K562 (cell line): ENCODE measurements around the gene TM4SF5. TPM values are rescaled to one million over a fixed set of nuclear protein-coding genes. Genes with fewer than 3 reads are reported as not detected.

Experiments
- CTBP1 ChIP-seq: fragments of 450-650 bp; IDR thresholded peaks from 2 replicates; pipeline ENCODE4 v1.6.1; 2016; ENCODE audit warnings: borderline replicate concordance
- IRF2 ChIP-seq: sonication (generic); formaldehyde crosslinking; IDR thresholded peaks from 2 replicates; pipeline ENCODE4 v1.8.1; 2022; ENCODE audit warnings: mild to moderate bottlenecking, missing genetic modification reagents
- KDM2B ChIP-seq: fragments of 250-450 bp; sonication (Bioruptor Pico); IDR thresholded peaks from 2 replicates; pipeline ENCODE4 v1.8.0; 2021; ENCODE audit warnings: mild to moderate bottlenecking, moderate library complexity
- KLF16 ChIP-seq: IDR thresholded peaks from 2 replicates; pipeline ENCODE4 v1.6.1; 2016; ENCODE audit warnings: antibody characterized with exemption
- OTX1 ChIP-seq: fragments of 450-650 bp; formaldehyde crosslinking; IDR thresholded peaks from 2 replicates; pipeline ENCODE4 v1.4.0; 2022; ENCODE audit warnings: mild to moderate bottlenecking
- RAD21 ChIP-seq, 2 experiments: fragments of 250-450 bp in 1 of 2; fragments of 450-650 bp in 1 of 2; sonication (Bioruptor Pico) in 1 of 2; formaldehyde crosslinking in 1 of 2; IDR thresholded peaks in 1 of 2; conservative IDR thresholded peaks in 1 of 2; 2 replicates each; pipeline versions ENCODE4 v1.4.0 to v1.8.0; 2020 to 2022; ENCODE audit warnings: mild to moderate bottlenecking in 2 of 2, moderate library complexity in 1 of 2
- STAT5A ChIP-seq: IDR thresholded peaks from 2 replicates; pipeline ENCODE4 v1.6.1; 2012; ENCODE audit warnings: low read length, inconsistent platforms, borderline replicate concordance
- ZNF140 ChIP-seq: fragments of 250-450 bp; sonication (Bioruptor Pico); IDR thresholded peaks from 2 replicates; pipeline ENCODE4 v1.8.0; 2021; ENCODE audit warnings: moderate library complexity, mild to moderate bottlenecking, inconsistent platforms
- ZNF436 ChIP-seq: fragments of 250-450, 450-650 bp; sonication (Bioruptor Pico); formaldehyde crosslinking; IDR thresholded peaks from 2 replicates; pipeline ENCODE4 v1.7.0; 2020; ENCODE audit warnings: mild to moderate bottlenecking
- polyA plus RNA-seq, 8 experiments: library from polyadenylated mRNA; depleted of rRNA in 4 of 8; stranded (reverse) in 5 of 8; unstranded in 3 of 8; fragments of >200 nt; fragmentation: Nextera tagmentation in 2 of 8; fragmentation: Illumina TruSeq in 1 of 8; extraction: Ambion mirVana in 2 of 8; extraction: Trizol in 1 of 8; gene quantifications; 2 replicates each; pipeline versions ENCODE4 v1.2.1 to v1.2.3, GENCODE V29; 2011 to 2014; ENCODE audit warnings: inconsistent platforms in 1 of 8, missing spikeins in 1 of 8
- total RNA-seq, 7 experiments: library from RNA; depleted of rRNA in 6 of 7; stranded (reverse); fragments of >200 nt in 6 of 7; fragmentation: Illumina TruSeq in 2 of 7; extraction: Trizol in 2 of 7; gene quantifications; 2 replicates each; pipeline versions ENCODE4 v1.2.1 to v1.2.3, GENCODE V29; 2011 to 2021; ENCODE audit warnings: low replicate concordance in 1 of 7
- TF ChIP-seq, protein P1 (sequence below), 2 experiments: fragments of 450-650 bp; formaldehyde crosslinking in 1 of 2; IDR thresholded peaks; 2 replicates each; pipeline versions ENCODE4 v1.4.0 to v1.6.1; 2014 to 2020; ENCODE audit warnings: mild to moderate bottlenecking in 2 of 2, borderline replicate concordance in 1 of 2, low read depth in 1 of 2
- TF ChIP-seq, protein P2 (sequence below), 3 experiments: IDR thresholded peaks in 2 of 3; conservative IDR thresholded peaks in 1 of 3; 2 replicates each; pipeline ENCODE4 v1.5.1; 2011 to 2012; ENCODE audit warnings: low read length in 3 of 3, mild to moderate bottlenecking in 3 of 3, control low read depth in 2 of 3, improper control_type of control experiment in 1 of 3, inconsistent platforms in 1 of 3, low read depth in 1 of 3, mixed read lengths in 1 of 3, moderate library complexity in 1 of 3; ENCODE audit not compliant: insufficient read depth in 2 of 3
- TF ChIP-seq, protein P3 (sequence below): sonication (generic); formaldehyde crosslinking; IDR thresholded peaks from 2 replicates; pipeline ENCODE4 v1.8.1; 2023; ENCODE audit warnings: missing genetic modification reagents, mild to moderate bottlenecking, borderline replicate concordance

Gene TM4SF5
- total and polyA plus RNA-seq, 9 of the 15 experiments (the other 6 are each of a cell fraction or from before 2014, with no cell fraction given), result not detected

DNA sequence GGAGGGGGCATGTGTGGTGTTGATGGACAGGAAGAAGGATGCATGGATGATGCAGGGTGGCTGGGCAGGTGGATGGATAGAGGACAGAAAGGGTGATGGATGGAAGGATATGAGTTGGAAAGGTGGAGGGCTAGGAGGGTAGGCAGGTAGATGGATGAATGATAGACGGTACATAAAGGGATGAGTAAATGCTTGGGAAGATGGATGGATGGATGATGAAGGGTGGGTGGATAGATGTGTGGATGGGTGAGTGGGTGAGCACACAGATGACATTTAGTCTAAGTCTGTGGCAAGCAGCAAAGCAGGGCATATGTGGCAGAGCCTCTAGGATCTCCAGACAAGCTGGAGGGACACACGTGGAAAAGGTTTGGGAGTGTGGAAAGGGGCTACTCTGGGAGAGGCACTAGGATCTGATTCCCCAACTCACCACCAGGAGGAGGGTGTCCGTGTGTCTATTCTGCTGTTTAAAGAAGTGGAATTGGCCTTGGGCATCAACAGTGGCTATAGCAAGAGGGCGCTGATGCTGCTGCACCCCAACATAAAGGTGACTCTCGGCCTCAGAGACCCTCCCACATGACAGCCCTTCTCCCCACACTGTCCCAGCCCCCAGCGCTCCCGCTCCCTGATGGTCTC is 43.5 kb downstream of the TM4SF5 start (continued):
- TF ChIP-seq, protein P1, sequence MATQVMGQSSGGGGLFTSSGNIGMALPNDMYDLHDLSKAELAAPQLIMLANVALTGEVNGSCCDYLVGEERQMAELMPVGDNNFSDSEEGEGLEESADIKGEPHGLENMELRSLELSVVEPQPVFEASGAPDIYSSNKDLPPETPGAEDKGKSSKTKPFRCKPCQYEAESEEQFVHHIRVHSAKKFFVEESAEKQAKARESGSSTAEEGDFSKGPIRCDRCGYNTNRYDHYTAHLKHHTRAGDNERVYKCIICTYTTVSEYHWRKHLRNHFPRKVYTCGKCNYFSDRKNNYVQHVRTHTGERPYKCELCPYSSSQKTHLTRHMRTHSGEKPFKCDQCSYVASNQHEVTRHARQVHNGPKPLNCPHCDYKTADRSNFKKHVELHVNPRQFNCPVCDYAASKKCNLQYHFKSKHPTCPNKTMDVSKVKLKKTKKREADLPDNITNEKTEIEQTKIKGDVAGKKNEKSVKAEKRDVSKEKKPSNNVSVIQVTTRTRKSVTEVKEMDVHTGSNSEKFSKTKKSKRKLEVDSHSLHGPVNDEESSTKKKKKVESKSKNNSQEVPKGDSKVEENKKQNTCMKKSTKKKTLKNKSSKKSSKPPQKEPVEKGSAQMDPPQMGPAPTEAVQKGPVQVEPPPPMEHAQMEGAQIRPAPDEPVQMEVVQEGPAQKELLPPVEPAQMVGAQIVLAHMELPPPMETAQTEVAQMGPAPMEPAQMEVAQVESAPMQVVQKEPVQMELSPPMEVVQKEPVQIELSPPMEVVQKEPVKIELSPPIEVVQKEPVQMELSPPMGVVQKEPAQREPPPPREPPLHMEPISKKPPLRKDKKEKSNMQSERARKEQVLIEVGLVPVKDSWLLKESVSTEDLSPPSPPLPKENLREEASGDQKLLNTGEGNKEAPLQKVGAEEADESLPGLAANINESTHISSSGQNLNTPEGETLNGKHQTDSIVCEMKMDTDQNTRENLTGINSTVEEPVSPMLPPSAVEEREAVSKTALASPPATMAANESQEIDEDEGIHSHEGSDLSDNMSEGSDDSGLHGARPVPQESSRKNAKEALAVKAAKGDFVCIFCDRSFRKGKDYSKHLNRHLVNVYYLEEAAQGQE (IDR thresholded peaks at IDR 0.05; ENCODE audit: borderline replicate concordance), result peak; percentile 6; the same call in 1 of the 2 replicates
- TF ChIP-seq, protein P1 (CRISPR knock-in tag; IDR thresholded peaks at IDR 0.05; ENCODE audit: low read depth), result no peak
- TF ChIP-seq ZNF140 (CRISPR knock-in tag), result no peak
- no peak for TF ChIP-seq ZNF436 (CRISPR knock-in tag)
- TF ChIP-seq KDM2B (CRISPR knock-in tag), result no peak
- TF ChIP-seq IRF2 (CRISPR knock-in tag), result no peak
- TF ChIP-seq KLF16, result no peak
- no peak for TF ChIP-seq OTX1 (CRISPR knock-in tag)
- TF ChIP-seq, protein P2, sequence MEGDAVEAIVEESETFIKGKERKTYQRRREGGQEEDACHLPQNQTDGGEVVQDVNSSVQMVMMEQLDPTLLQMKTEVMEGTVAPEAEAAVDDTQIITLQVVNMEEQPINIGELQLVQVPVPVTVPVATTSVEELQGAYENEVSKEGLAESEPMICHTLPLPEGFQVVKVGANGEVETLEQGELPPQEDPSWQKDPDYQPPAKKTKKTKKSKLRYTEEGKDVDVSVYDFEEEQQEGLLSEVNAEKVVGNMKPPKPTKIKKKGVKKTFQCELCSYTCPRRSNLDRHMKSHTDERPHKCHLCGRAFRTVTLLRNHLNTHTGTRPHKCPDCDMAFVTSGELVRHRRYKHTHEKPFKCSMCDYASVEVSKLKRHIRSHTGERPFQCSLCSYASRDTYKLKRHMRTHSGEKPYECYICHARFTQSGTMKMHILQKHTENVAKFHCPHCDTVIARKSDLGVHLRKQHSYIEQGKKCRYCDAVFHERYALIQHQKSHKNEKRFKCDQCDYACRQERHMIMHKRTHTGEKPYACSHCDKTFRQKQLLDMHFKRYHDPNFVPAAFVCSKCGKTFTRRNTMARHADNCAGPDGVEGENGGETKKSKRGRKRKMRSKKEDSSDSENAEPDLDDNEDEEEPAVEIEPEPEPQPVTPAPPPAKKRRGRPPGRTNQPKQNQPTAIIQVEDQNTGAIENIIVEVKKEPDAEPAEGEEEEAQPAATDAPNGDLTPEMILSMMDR (IDR thresholded peaks at IDR 0.05 in 2 of 3, conservative IDR thresholded peaks at IDR 0.05 in 1 of 3; ENCODE audit: insufficient read depth in 2 of 3, low read depth in 1 of 3, low read length in 3 of 3), result peak; percentile 61 to 75 (median 72)
- no peak for TF ChIP-seq STAT5A
- TF ChIP-seq, protein P3, sequence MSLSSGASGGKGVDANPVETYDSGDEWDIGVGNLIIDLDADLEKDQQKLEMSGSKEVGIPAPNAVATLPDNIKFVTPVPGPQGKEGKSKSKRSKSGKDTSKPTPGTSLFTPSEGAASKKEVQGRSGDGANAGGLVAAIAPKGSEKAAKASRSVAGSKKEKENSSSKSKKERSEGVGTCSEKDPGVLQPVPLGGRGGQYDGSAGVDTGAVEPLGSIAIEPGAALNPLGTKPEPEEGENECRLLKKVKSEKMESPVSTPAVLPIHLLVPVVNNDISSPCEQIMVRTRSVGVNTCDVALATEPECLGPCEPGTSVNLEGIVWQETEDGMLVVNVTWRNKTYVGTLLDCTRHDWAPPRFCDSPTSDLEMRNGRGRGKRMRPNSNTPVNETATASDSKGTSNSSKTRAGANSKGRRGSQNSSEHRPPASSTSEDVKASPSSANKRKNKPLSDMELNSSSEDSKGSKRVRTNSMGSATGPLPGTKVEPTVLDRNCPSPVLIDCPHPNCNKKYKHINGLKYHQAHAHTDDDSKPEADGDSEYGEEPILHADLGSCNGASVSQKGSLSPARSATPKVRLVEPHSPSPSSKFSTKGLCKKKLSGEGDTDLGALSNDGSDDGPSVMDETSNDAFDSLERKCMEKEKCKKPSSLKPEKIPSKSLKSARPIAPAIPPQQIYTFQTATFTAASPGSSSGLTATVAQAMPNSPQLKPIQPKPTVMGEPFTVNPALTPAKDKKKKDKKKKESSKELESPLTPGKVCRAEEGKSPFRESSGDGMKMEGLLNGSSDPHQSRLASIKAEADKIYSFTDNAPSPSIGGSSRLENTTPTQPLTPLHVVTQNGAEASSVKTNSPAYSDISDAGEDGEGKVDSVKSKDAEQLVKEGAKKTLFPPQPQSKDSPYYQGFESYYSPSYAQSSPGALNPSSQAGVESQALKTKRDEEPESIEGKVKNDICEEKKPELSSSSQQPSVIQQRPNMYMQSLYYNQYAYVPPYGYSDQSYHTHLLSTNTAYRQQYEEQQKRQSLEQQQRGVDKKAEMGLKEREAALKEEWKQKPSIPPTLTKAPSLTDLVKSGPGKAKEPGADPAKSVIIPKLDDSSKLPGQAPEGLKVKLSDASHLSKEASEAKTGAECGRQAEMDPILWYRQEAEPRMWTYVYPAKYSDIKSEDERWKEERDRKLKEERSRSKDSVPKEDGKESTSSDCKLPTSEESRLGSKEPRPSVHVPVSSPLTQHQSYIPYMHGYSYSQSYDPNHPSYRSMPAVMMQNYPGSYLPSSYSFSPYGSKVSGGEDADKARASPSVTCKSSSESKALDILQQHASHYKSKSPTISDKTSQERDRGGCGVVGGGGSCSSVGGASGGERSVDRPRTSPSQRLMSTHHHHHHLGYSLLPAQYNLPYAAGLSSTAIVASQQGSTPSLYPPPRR (CRISPR knock-in tag), result no peak
- no peak for TF ChIP-seq CTBP1
- peak in 1 of 2 experiments; percentile 37; a peak in 2 of 4 replicates for TF ChIP-seq RAD21 (CRISPR knock-in tag; conservative IDR thresholded peaks at IDR 0.05 in 1 of 2, IDR thresholded peaks at IDR 0.05 in 1 of 2)
